T1000 (cell line): ENCODE results near the gene MBD4.
A peak's percentile ranks its signal among the peaks of the same experiment; 100 is the strongest.
"Not testable (repeated sequence)": the region's sequence is repeated elsewhere in the genome, so short reads cannot be mapped to it uniquely, and the experiment has no call there.

ENCODE experiments used
- DNase-seq: peaks from one replicate; lab custom pipeline; 2025; ENCODE audit warnings: mixed read lengths; lab: John Stamatoyannopoulos, UW

Gene MBD4

GRCh38 chr3:129409541-129409940, 30.2 kb downstream of the MBD4 start:
- no peak for DNase-seq

GRCh38 chr3:129404610-129405009, 35.1 kb downstream of the MBD4 start:
- DNase-seq = no peak

GRCh38 chr3:129404130-129404529, 35.6 kb downstream of the MBD4 start:
- no peak for DNase-seq

GRCh38 chr3:129403450-129403849, 36.3 kb downstream of the MBD4 start:
- no peak for DNase-seq

- DNase-seq = no peak
Measured at GRCh38 chr3:129402616-129403015, 37.1 kb downstream of the MBD4 start.

GRCh38 chr3:129402210-129402609, 37.5 kb downstream of the MBD4 start:
- DNase-seq = no peak

GRCh38 chr3:129399895-129400357, 39.8 kb downstream of the MBD4 start:
- DNase-seq = no peak

GRCh38 chr3:129399145-129399894, 40.4 kb downstream of the MBD4 start:
- peak; percentile 63 for DNase-seq

- DNase-seq = no peak
Measured at GRCh38 chr3:129398803-129399144, 41.0 kb downstream of the MBD4 start.

- DNase-seq = not testable (repeated sequence)
Measured at GRCh38 chr3:129393760-129394564, 45.8 kb downstream of the MBD4 start.

- DNase-seq = no peak
Measured at GRCh38 chr3:129393271-129393670, 46.5 kb downstream of the MBD4 start.

- DNase-seq = not testable (repeated sequence)
Measured at GRCh38 chr3:129392106-129392887, 47.5 kb downstream of the MBD4 start.

GRCh38 chr3:129391583-129391982, 48.2 kb downstream of the MBD4 start:
- DNase-seq = not testable (repeated sequence)

- no peak for DNase-seq
Measured at GRCh38 chr3:129389572-129389937, 50.2 kb downstream of the MBD4 start.

- peak; percentile 54 for DNase-seq
Measured at GRCh38 chr3:129388791-129389571, 50.8 kb downstream of the MBD4 start.

GRCh38 chr3:129387487-129387886, 52.3 kb downstream of the MBD4 start:
- DNase-seq = no peak

- no peak for DNase-seq
Measured at GRCh38 chr3:129386984-129387383, 52.8 kb downstream of the MBD4 start.

- not testable (repeated sequence) for DNase-seq
Measured at GRCh38 chr3:129385507-129385906, 54.2 kb downstream of the MBD4 start.

- no peak for DNase-seq
Measured at GRCh38 chr3:129384594-129385323, 55.0 kb downstream of the MBD4 start.

GRCh38 chr3:129384103-129384502, 55.6 kb downstream of the MBD4 start:
- DNase-seq = not testable (repeated sequence)

- no peak for DNase-seq
Measured at GRCh38 chr3:129383292-129383860, 56.4 kb downstream of the MBD4 start.
